ENCODE data around the gene CCNB2. TPM values are rescaled to one million over a fixed set of nuclear protein-coding genes. Genes with fewer than 3 reads are reported as not detected.

CCNB2 gene
- total RNA-seq, 1 experiment from 2014 or later = 99.2 TPM

- no peaks in the 10 kb centered on the region for H3F3A ChIP-seq (ENCODE audit: insufficient read depth, low read depth)
- H3K27me3 ChIP-seq (ENCODE audit: insufficient read depth, low read depth) = no peaks in the 10 kb centered on the region
- H2AFZ ChIP-seq = no peak overlapping the region
- no peak overlapping the region for H3K27ac ChIP-seq
- no peak overlapping the region for H3K4me2 ChIP-seq
- H3K4me1 ChIP-seq (replicated peaks; ENCODE audit: insufficient read depth) = no peaks in the 10 kb centered on the region
- TF ChIP-seq EZH2 (IDR thresholded peaks at IDR 0.05; ENCODE audit: low read depth) (no peak), CTCF (conservative IDR thresholded peaks at IDR 0.05) (no peak)
- 0 out of 2 replicates have a peak, but pooled peaks cover 8% of the 10 kb centered on the region for H3K36me3 ChIP-seq (ENCODE audit: low read depth)
- no peak overlapping the region for H3K4me3 ChIP-seq
- ChIA-PET POLR2A (ENCODE audit: unreplicated experiment) (no interaction called here), CTCF (interaction anchor here (0.6 kb wide), 1 partner anchor 46 kb away, joined by 4 read pairs; no protein-coding TSS in a partner anchor)
- H3K79me2 ChIP-seq (ENCODE audit: low read depth) = no peaks in the 10 kb centered on the region
- DNase-seq = no peak
- no TSS peak for BruUV-seq (replicated peaks)
- H3K9me3 ChIP-seq (ENCODE audit: insufficient read depth, low read depth) = no peaks in the 10 kb centered on the region
- H4K20me1 ChIP-seq (ENCODE audit: insufficient read depth) = no peaks in the 10 kb centered on the region
- no peaks in the 10 kb centered on the region for H3K9me2 ChIP-seq (ENCODE audit: insufficient read depth)
- intact Hi-C loops (cut with micrococcal nuclease; ENCODE audit: unreplicated experiment) = no loop called here
Observed at GRCh38 chr15:59087731-59088130, 17.2 kb upstream of the CCNB2 start.

GRCh38 chr15:59094077-59094476 is 10.9 kb upstream of the CCNB2 start:
- no TSS peak for BruUV-seq (replicated peaks)
- Histone ChIP-seq H3K36me3 (ENCODE audit: low read depth) (0 out of 2 replicates have a peak, but pooled peaks cover 4% of the 10 kb centered on the region), H2AFZ (no peak overlapping the region), H3F3A (ENCODE audit: insufficient read depth, low read depth) (no peaks in the 10 kb centered on the region), H3K27ac (no peak overlapping the region), H4K20me1 (ENCODE audit: insufficient read depth) (no peaks in the 10 kb centered on the region), H3K4me1 (replicated peaks; ENCODE audit: insufficient read depth) (no peaks in the 10 kb centered on the region), H3K27me3 (ENCODE audit: insufficient read depth, low read depth) (no peaks in the 10 kb centered on the region), H3K9me2 (ENCODE audit: insufficient read depth) (no peaks in the 10 kb centered on the region), H3K4me3 (no peak overlapping the region), H3K4me2 (no peak overlapping the region), H3K9me3 (ENCODE audit: insufficient read depth, low read depth) (no peaks in the 10 kb centered on the region), H3K79me2 (ENCODE audit: low read depth) (no peaks in the 10 kb centered on the region)
- intact Hi-C loops (cut with micrococcal nuclease; ENCODE audit: unreplicated experiment) = no loop called here
- POLR2A ChIA-PET (ENCODE audit: unreplicated experiment) = interaction anchor here (0.6 kb wide), 1 partner anchor 49 kb away, joined by 4 read pairs; no protein-coding TSS in a partner anchor
- CTCF ChIA-PET = no interaction called here
- DNase-seq = no peak
- no peak for TF ChIP-seq CTCF (conservative IDR thresholded peaks at IDR 0.05)
- no peak for TF ChIP-seq EZH2 (IDR thresholded peaks at IDR 0.05; ENCODE audit: low read depth)

GRCh38 chr15:59096429-59096828 is 8.5 kb upstream of the CCNB2 start:
- Histone ChIP-seq H2AFZ (no peak overlapping the region), H3K36me3 (ENCODE audit: low read depth) (0 out of 2 replicates have a peak, but pooled peaks cover 4% of the 10 kb centered on the region), H3K79me2 (ENCODE audit: low read depth) (no peaks in the 10 kb centered on the region), H3K9me3 (ENCODE audit: insufficient read depth, low read depth) (no peaks in the 10 kb centered on the region), H3K4me1 (replicated peaks; ENCODE audit: insufficient read depth) (no peaks in the 10 kb centered on the region), H3K9me2 (ENCODE audit: insufficient read depth) (no peaks in the 10 kb centered on the region), H3F3A (ENCODE audit: insufficient read depth, low read depth) (no peaks in the 10 kb centered on the region), H3K4me2 (no peak overlapping the region), H3K27ac (no peak overlapping the region), H3K27me3 (ENCODE audit: insufficient read depth, low read depth) (no peaks in the 10 kb centered on the region), H4K20me1 (ENCODE audit: insufficient read depth) (no peaks in the 10 kb centered on the region), H3K4me3 (no peak overlapping the region)
- ChIA-PET POLR2A (ENCODE audit: unreplicated experiment) (no interaction called here), CTCF (no interaction called here)
- intact Hi-C loops (cut with micrococcal nuclease; ENCODE audit: unreplicated experiment) = no loop called here
- TF ChIP-seq CTCF (conservative IDR thresholded peaks at IDR 0.05) (no peak), EZH2 (IDR thresholded peaks at IDR 0.05; ENCODE audit: low read depth) (no peak)
- no TSS peak for BruUV-seq (replicated peaks)
- DNase-seq = no peak
